Liver (tissue), 3 donors: ENCODE measurements around the gene GPR15.

ENCODE experiments used
- CTCF ChIP-seq: fragments of 150-350 bp; IDR thresholded peaks from 2 replicates; pipeline ENCODE4 v1.5.1; 2017; ENCODE audit warnings: improper control_type of control experiment, low read depth, low read length; ENCODE audit not compliant: missing input control
- MAX ChIP-seq: IDR thresholded peaks from 2 replicates; pipeline ENCODE4 v1.6.1; 2016; ENCODE audit warnings: antibody characterized with exemption
- RAD21 ChIP-seq, 2 donors: IDR thresholded peaks; 2 replicates each; pipeline ENCODE4 v1.6.1; 2016; ENCODE audit warnings: antibody characterized with exemption in 2 of 2, mild to moderate bottlenecking in 2 of 2
- REST ChIP-seq: IDR thresholded peaks from 2 replicates; pipeline ENCODE4 v1.6.1; 2016; ENCODE audit warnings: antibody characterized with exemption, mild to moderate bottlenecking
- YY1 ChIP-seq: IDR thresholded peaks from 2 replicates; pipeline ENCODE4 v1.6.1; 2016; ENCODE audit warnings: antibody characterized with exemption, mild to moderate bottlenecking
- donor health status: healthy.
- donor health status: healthy.

GRCh38 chr3:98530676-98531075 is 1.1 kb upstream of the GPR15 start:
- TF ChIP-seq CTCF (no peak), RAD21 (IDR thresholded peaks at IDR 0.05) (no peak), MAX (no peak), REST (no peak), YY1 (no peak)
